GM12891 (cell line): ENCODE measurements around the gene AP5S1.

Source experiments
- PAX5 ChIP-seq: IDR thresholded peaks from 2 replicates; pipeline ENCODE4 v1.6.1; 2011; ENCODE audit warnings: low read length, moderate library complexity, mild to moderate bottlenecking; ENCODE audit not compliant: insufficient read depth, severe bottlenecking
- POLR2A ChIP-seq: IDR thresholded peaks from 2 replicates; pipeline ENCODE4 v1.6.1; 2011; ENCODE audit warnings: low read depth, low read length, control low read depth
- POLR2AphosphoS5 ChIP-seq: IDR thresholded peaks from 2 replicates; pipeline ENCODE4 v1.6.1; 2011; ENCODE audit warnings: low read depth, low read length, control low read depth
- POU2F2 ChIP-seq: IDR thresholded peaks from 2 replicates; pipeline ENCODE4 v1.6.1; 2011; ENCODE audit warnings: low read depth, mild to moderate bottlenecking, control low read depth, low read length, moderate library complexity
- SPI1 ChIP-seq: IDR thresholded peaks from 2 replicates; pipeline ENCODE4 v1.6.1; 2011; ENCODE audit warnings: low read depth, low read length, control low read depth
- TAF1 ChIP-seq: IDR thresholded peaks from 2 replicates; pipeline ENCODE4 v1.6.1; 2011; ENCODE audit warnings: low read depth, low read length, control low read depth

DNA sequence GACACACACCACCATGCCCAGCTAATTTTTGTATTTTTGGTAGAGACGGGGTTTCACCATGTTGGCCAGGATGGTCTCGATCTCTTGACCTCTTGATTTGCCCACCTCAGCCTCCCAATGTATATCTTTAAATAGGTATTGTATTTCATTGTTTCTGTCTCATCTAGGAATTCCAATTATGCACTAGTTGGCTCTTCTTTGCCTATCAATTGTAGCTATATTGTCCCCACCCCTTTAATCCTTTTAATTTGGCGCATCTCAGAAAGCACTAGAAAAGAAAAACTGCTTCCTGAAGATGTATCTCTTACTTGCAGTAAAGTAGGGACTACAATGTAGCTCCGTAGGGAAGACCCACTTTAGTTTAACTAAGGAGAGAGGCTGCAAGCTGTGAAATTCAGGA is 15.8 kb downstream of the AP5S1 start:
- no peak for TF ChIP-seq POLR2AphosphoS5
- no peak for TF ChIP-seq TAF1
- no peak for TF ChIP-seq PAX5
- no peak for TF ChIP-seq POLR2A
- no peak for TF ChIP-seq SPI1
- TF ChIP-seq POU2F2: no peak
